HUES48 (cell line): ENCODE data around the gene NPHS1.
"Not testable (repeated sequence)": the region's sequence is repeated elsewhere in the genome, so short reads cannot be mapped to it uniquely, and the experiment has no call there.

Source experiments
- H3K27ac ChIP-seq: one replicate; pipeline ENCODE4 v1.7.0; 2013; ENCODE audit warnings: low read depth, low read length, inconsistent platforms
- H3K27me3 ChIP-seq: 2 replicates; pipeline ENCODE4 v1.6.1; 2013; ENCODE audit warnings: mild to moderate bottlenecking, low read length; ENCODE audit not compliant: control insufficient read depth, insufficient read depth
- H3K36me3 ChIP-seq: 2 replicates; pipeline ENCODE4 v1.6.1; 2013; ENCODE audit warnings: low read length; ENCODE audit not compliant: control insufficient read depth, insufficient read depth
- H3K4me1 ChIP-seq: 2 replicates; pipeline ENCODE4 v1.6.1; 2013; ENCODE audit warnings: mild to moderate bottlenecking, low read length; ENCODE audit not compliant: control insufficient read depth, insufficient read depth
- H3K4me3 ChIP-seq: 2 replicates; pipeline ENCODE4 v1.5.1; 2013; ENCODE audit warnings: mild to moderate bottlenecking, low read depth, low read length
- H3K9ac ChIP-seq: 2 replicates; pipeline ENCODE4 v1.6.1; 2013; ENCODE audit warnings: mild to moderate bottlenecking, low read depth, low read length, moderate library complexity
- H3K9me3 ChIP-seq: 2 replicates; pipeline ENCODE4 v1.6.1; 2013; ENCODE audit warnings: low read length; ENCODE audit not compliant: control insufficient read depth, insufficient read depth

The NPHS1 gene, protein sequence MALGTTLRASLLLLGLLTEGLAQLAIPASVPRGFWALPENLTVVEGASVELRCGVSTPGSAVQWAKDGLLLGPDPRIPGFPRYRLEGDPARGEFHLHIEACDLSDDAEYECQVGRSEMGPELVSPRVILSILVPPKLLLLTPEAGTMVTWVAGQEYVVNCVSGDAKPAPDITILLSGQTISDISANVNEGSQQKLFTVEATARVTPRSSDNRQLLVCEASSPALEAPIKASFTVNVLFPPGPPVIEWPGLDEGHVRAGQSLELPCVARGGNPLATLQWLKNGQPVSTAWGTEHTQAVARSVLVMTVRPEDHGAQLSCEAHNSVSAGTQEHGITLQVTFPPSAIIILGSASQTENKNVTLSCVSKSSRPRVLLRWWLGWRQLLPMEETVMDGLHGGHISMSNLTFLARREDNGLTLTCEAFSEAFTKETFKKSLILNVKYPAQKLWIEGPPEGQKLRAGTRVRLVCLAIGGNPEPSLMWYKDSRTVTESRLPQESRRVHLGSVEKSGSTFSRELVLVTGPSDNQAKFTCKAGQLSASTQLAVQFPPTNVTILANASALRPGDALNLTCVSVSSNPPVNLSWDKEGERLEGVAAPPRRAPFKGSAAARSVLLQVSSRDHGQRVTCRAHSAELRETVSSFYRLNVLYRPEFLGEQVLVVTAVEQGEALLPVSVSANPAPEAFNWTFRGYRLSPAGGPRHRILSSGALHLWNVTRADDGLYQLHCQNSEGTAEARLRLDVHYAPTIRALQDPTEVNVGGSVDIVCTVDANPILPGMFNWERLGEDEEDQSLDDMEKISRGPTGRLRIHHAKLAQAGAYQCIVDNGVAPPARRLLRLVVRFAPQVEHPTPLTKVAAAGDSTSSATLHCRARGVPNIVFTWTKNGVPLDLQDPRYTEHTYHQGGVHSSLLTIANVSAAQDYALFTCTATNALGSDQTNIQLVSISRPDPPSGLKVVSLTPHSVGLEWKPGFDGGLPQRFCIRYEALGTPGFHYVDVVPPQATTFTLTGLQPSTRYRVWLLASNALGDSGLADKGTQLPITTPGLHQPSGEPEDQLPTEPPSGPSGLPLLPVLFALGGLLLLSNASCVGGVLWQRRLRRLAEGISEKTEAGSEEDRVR (N-terminal part only)

DNA sequence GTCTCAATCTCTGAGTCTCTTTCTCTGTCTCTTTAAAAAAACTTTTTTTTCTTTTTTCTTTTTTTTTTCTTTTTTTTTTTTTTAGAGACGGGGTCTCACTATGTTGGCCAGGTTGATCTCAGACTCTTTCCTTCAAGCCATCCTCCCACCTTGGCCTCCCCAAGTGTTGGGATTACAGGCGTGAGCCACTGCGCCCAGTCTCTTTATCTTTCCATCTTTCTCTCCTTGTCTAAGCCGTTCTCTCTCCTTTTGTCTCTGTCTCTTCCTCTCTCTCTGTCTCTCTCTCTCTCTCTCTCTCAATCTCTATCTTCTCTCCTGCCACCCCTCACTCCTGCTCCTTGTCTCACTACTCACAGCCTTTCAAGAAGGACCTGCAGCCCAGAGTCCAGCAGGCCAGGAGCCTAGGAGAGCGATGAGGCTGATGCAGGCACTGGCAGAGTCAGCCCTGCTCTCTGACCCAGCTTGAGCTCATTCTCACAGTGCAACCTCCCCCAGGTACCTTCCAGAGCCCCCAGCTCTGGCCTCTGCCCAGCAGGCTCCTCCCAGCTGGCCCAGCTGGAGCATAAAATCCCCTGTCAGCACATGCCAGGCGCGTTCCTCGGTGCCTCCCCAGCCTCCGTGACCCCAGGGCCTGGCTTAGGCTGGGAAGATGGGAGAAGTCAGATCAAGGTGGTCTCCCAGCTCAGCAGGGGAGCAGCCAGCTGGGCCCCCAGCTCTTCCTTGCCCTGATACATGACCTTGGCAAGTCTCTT lies at the start of gene NPHS1:
TSS of gene NPHS1 (minus strand) at position 476 of the 752 bp plus-strand sequence. CDS start 667 bp downstream, outside the sequence.
- Histone ChIP-seq H3K36me3 (no peaks in the 10 kb centered on the region), H3K27me3 (peaks cover 28% of the 10 kb centered on the region)

DNA sequence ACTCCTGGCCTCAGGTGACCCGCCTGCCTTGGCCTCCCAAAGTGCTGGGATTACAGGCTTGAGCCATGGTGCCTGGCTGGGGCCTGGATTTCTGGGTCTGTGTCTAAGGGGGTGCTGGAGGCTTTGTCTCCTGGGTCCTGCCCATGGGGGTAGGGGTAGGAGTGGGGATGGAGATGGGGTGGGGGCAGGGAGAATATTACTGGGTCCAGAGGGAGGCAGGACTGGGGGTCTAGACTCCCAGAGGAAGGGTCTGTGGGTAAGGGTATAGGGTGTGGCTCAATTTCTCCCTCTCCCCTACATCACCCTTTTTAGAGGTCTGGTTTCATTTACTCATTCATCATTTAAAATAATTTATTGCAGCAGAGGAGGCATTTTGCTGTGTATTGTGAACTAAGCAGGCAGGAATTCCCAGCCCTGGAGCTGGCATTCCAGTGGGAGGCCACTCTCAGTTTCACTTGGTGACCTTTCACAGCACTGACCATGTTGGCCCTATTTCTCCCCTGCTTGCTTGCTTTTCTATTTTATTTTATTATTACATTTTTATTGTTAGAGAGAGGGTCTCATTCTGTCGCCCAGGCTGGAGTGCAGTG lies 48.8 kb upstream of the NPHS1 start:
- no peaks in the 10 kb centered on the region for H3K9me3 ChIP-seq
- H3K4me3 ChIP-seq = peak overlapping the region; percentile 93; the same call in 1 of the 2 replicates
- H3K27me3 ChIP-seq = peaks cover 8% of the 10 kb centered on the region; the same call in 1 of the 2 replicates
- peaks cover 21% of the 10 kb centered on the region for H3K36me3 ChIP-seq
- peaks cover 8% of the 10 kb centered on the region; the same call in 1 of the 2 replicates for H3K4me1 ChIP-seq
- H3K27ac ChIP-seq = no peak overlapping the region
- H3K9ac ChIP-seq = no peak overlapping the region

More for the DNA sequence above, at the start of gene NPHS1:
- Histone ChIP-seq H3K4me3 (no peak within 1 kb of the TSS), H3K4me1 (peaks cover 4% of the 10 kb centered on the region; the same call in 1 of the 2 replicates), H3K9me3 (no peaks in the 10 kb centered on the region), H3K27ac (no peak within 1 kb of the TSS), H3K9ac (no peak within 1 kb of the TSS)

DNA sequence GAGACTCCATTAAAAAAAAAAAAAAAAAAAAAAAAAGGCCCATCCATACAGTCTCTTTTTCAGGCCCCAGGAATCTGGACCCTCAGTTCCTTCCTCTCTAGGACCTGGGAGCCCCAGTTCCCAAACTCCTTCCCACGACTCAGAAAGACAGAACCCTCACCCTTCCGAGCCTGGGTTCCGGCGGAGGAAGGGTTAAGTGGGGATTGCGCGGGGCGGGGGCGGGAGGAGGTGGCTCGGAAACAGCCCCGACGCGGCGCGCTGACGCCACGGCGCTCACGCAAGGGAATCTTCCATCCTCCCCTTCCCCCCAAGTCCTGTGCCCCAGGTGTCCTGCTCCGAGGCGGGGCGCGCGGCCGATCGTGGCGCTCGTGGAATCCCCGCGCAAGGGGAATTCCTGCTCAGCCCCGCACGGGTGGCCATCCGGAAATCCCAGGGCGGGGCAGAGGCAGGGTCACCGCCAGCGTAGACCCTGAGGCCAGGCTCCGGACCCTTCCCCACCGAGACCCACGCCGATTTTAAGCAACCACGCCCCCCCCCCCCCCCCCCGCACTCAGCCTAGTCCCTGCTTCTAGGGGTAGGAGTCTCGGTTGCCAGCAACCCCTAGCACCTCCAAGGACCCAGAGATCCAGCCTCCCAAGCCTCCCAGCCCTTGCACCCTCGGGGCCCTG lies 47.4 kb upstream of the NPHS1 start:
- Histone ChIP-seq H3K4me1 (peaks cover 8% of the 10 kb centered on the region; the same call in 1 of the 2 replicates), H3K4me3 (peak overlapping the region; percentile 93), H3K9me3 (no peaks in the 10 kb centered on the region), H3K27ac (peak overlapping the region; percentile 69), H3K36me3 (peaks cover 31% of the 10 kb centered on the region), H3K9ac (peak overlapping the region; percentile 48; the same call in 1 of the 2 replicates), H3K27me3 (peaks cover 8% of the 10 kb centered on the region; the same call in 1 of the 2 replicates)

DNA sequence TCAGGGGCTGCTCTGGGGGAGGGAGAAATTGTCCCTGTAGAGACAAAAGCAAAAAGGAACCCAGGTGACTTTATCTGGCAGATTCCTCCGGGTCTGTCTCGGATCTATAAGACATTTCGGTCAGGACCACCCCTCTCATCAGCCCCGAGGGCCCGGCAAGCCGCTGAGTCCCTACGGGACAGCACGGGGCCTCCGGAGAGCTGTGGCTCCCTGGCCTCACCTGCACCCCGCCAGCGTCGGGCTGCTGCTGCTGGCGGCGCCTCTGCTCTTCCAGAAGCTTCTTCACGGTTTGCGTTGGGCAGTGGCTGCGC lies 46.1 kb upstream of the NPHS1 start:
- Histone ChIP-seq H3K36me3 (peaks cover 38% of the 10 kb centered on the region), H3K27me3 (peaks cover 8% of the 10 kb centered on the region; the same call in 1 of the 2 replicates), H3K9ac (no peak overlapping the region), H3K27ac (no peak overlapping the region), H3K9me3 (no peaks in the 10 kb centered on the region), H3K4me1 (peaks cover 8% of the 10 kb centered on the region; the same call in 1 of the 2 replicates), H3K4me3 (peak overlapping the region; percentile 93)

DNA sequence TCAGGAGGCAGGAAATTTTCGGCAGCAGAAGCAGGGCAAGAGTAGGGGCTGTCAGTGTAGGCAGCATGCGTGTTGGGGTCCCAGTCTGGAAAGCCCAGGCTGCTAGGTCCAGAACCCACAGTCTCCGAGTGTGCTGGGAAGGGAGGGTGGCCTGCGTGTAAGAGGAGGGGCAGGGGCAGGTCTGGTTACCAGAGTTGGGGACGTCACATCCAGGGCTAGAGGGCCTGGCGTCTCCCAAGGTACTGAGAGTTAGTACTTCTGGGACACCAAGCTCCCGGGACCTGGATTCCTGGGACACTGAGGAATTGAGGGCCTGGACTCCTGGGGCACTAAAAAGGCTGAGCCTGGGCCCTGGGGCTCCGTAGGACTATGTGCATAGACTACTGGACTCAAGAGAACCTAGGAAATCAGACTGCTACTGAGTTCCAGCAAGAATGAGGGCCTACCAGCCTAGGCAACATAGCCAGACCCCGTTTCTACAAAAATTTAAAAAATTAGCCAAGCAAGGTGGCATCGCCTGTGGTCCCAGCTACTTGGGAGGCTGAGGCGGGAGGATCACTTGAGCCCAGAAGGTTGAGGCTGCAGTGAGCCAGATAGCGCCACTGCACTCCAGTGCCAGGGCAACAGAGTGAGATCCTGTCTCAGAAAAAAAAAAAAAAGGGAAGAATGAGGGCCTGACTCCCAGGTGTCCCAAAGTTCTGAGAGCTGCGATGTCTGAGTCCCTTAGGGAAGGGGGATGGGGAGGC lies 45.6 kb upstream of the NPHS1 start:
- H3K4me1 ChIP-seq = 0 out of 2 replicates have a peak, but pooled peaks cover 5% of the 10 kb centered on the region
- H3K9ac ChIP-seq = no peak overlapping the region
- H3K27me3 ChIP-seq = peaks cover 7% of the 10 kb centered on the region; the same call in 1 of the 2 replicates
- no peaks in the 10 kb centered on the region for H3K9me3 ChIP-seq
- no peak overlapping the region for H3K27ac ChIP-seq
- peaks cover 43% of the 10 kb centered on the region for H3K36me3 ChIP-seq
- H3K4me3 ChIP-seq = peak overlapping the region; percentile 93; the same call in 1 of the 2 replicates

DNA sequence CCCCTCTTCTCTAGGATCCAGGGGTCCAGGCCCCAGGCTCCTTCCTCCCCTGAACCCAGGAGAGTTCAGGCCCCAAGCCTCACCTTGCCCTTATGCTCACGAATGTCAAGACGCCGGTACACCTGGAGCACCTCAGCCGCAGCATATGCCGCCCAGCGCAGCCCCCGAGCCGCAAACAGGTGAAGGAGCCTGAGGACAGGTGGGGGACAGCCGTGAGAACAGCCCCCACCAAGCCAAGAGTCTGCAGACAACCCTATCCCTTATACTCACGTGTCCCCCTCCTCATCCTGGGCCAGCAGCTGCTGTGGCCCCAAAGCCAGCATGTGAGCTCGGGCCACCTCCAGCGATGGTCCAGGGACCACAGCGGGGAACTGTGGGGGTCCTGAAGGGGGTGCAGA lies 44.3 kb upstream of the NPHS1 start:
- no peak overlapping the region for H3K27ac ChIP-seq
- peaks cover 48% of the 10 kb centered on the region for H3K36me3 ChIP-seq

DNA sequence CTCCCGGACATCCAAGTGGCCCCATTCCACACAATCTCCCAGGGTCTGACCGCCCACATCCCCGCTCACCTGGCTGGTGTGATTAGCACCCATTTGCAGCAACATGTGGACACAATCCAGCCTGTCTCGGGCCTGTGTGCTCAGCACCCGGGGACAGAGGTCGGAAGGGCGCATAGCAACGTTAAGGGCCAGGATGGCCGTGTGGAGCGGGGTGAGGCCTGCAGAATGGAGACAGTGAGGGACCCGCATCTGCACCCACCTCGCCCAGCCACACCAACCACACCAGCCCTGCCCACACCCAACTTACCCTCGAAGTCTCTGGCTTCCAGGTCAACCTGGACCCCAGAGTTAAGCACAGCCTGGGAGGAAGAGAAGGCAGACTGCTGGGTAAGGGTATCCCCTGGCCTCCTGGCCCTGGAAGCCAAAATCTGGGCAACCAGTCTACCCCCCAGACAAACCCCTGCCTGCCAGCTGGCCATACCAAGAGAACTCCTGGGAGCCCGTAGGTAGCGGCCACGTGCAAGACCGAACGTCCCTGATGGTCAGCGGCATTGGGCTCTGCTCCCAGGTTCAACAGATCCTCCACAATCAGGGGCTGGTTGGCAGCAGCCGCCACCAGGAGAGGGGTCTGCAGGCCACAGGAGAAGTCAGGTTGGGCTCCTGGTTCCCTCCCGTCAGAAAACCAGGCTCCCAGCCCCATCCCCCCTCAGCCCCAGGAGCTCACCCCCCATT lies 43.8 kb upstream of the NPHS1 start:
- no peak overlapping the region for H3K4me3 ChIP-seq
- no peaks in the 10 kb centered on the region for H3K27me3 ChIP-seq
- no peak overlapping the region for H3K27ac ChIP-seq
- H3K36me3 ChIP-seq = peaks cover 50% of the 10 kb centered on the region
- no peaks in the 10 kb centered on the region for H3K9me3 ChIP-seq
- 0 out of 2 replicates have a peak, but pooled peaks cover 2% of the 10 kb centered on the region for H3K4me1 ChIP-seq
- H3K9ac ChIP-seq = no peak overlapping the region

More for the DNA sequence above, 44.3 kb upstream of the NPHS1 start:
- H3K9ac ChIP-seq = no peak overlapping the region
- H3K27me3 ChIP-seq = no peaks in the 10 kb centered on the region
- 0 out of 2 replicates have a peak, but pooled peaks cover 5% of the 10 kb centered on the region for H3K4me1 ChIP-seq
- no peak overlapping the region for H3K4me3 ChIP-seq
- no peaks in the 10 kb centered on the region for H3K9me3 ChIP-seq

DNA sequence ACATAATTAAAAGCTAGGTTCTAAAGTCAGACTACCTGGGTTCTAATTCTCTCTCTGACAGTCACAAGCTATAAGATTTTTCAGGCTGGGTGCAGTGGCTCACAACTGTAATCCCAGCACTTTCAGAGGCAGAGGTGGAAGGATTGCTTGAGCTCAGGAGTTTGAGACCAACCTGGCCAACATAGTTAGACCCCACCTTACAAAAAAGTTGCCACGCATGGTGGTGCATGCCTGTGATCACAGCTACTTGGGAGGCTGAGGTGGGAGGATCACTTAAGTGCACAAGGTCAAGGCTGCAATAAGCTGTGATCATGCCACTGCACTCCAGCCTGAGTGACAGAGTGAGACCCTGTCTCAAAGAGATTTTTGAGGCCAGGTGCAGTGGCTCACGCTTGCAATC lies 42.0 kb upstream of the NPHS1 start:
- Histone ChIP-seq H3K9ac (no peak overlapping the region), H3K27ac (no peak overlapping the region), H3K36me3 (peaks cover 67% of the 10 kb centered on the region), H3K4me1 (no peaks in the 10 kb centered on the region), H3K9me3 (no peaks in the 10 kb centered on the region), H3K4me3 (no peak overlapping the region), H3K27me3 (no peaks in the 10 kb centered on the region)

DNA sequence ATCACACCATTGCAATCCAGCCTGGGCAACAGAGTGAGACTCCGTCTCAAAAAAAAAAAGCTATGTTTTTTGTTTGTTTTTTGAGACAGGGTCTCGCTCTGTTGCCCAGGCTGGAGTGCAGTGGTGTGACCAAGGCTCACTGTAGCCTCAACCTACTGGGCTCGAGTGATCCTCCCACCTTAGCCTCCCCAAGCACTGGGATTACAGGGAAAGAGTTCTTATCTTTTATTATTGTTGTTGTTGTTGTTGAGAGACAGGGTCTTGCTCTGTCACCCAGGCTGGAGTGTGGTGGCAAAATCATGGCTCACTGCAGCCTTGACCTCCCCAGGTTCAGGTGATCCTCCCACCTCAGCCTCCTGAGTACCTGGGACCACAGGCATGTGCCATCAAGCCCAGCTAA lies 39.5 kb upstream of the NPHS1 start:
- H3K36me3 ChIP-seq = peaks cover 74% of the 10 kb centered on the region
- not testable (repeated sequence) for H3K27me3 ChIP-seq, H3K4me3 ChIP-seq, H3K9ac ChIP-seq, H3K9me3 ChIP-seq, H3K27ac ChIP-seq, H3K4me1 ChIP-seq
